Measurements from ENCODE around the gene ICE2. TPM values are rescaled to one million over a fixed set of nuclear protein-coding genes. Genes with fewer than 3 reads are reported as not detected.

The ICE2 gene
- total and polyA plus RNA-seq, 2 of the 4 experiments (the other 2 are of a cell fraction), result 14.7 to 21.1 TPM

DNA sequence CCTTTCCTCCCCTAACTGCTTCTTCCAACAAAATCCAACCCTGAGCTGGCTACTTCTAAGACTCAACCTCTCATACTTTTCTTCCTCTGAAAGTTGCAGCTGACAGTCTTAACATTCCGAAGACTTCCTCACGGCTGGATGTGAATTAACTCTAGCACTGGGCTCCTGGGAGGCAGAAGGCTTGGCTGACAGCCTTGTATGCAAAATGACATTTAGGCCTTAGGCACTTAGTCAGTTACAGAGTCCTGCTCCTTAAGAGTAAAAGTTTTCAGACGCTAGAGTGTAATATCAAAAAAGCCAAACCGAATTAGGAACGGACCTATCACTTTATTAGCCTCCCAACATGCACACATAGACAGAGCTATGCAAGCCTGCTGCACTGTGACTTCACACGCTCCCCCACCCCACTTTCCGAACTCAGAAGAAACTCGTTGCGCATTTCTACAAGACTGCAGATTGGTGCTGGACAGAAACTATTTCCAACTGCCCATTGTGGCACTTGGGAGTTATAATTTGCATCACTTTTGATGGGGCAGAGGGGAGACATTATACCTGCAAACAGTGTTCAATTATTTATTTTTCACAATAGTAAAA, 65.6 kb downstream of the ICE2 start:
- Histone ChIP-seq H3K9ac (ENCODE audit: low read depth, low read length) (no peak overlapping the region), H4K20me1 (ENCODE audit: insufficient read depth, low read length) (peaks cover 2% of the 10 kb centered on the region; the same call in 1 of the 2 replicates), H2AK9ac (replicated peaks; ENCODE audit: low read depth, low read length, poor library complexity) (no peak overlapping the region), H3K4me2 (ENCODE audit: low read depth, low read length) (no peak overlapping the region), H3K4ac (ENCODE audit: low read depth, low read length) (no peak overlapping the region), H3K9me3 (ENCODE audit: control insufficient read depth, insufficient read depth, low read length) (no peaks in the 10 kb centered on the region), H3K14ac (replicated peaks; ENCODE audit: low read depth, low read length) (no peak overlapping the region), H3K27ac (ENCODE audit: insufficient read depth, low read length) (no peak overlapping the region), H3K4me3 (ENCODE audit: insufficient read depth, low read depth, low read length) (no peak overlapping the region), H2BK15ac (ENCODE audit: low read depth, low read length) (no peak overlapping the region), H3K27me3 (ENCODE audit: control insufficient read depth, insufficient read depth, low read length) (no peaks in the 10 kb centered on the region), H3K56ac (ENCODE audit: extremely low read depth, insufficient read depth, low read length) (no peak overlapping the region), H2BK120ac (ENCODE audit: low read depth, low read length) (no peak overlapping the region), H3K4me1 (ENCODE audit: control insufficient read depth, insufficient read depth, low read length) (peaks cover 8% of the 10 kb centered on the region), H2BK20ac (ENCODE audit: low read depth, low read length) (no peak overlapping the region), H3K23ac (ENCODE audit: low read depth, low read length) (no peak overlapping the region), H2AK5ac (ENCODE audit: low read depth, low read length) (no peak overlapping the region), H3K79me1 (ENCODE audit: low read depth in 1 of 2, low read length in 2 of 2) (peaks cover 0 to 4% of the 10 kb centered on the region in 2 experiments; a peak in 2 of 4 replicates), H4K91ac (ENCODE audit: insufficient read depth, low read depth, low read length) (no peak overlapping the region), H4K5ac (ENCODE audit: low read depth, low read length) (no peak overlapping the region), H2AFZ (replicated peaks; ENCODE audit: low read length, poor library complexity) (no peak overlapping the region), H4K8ac (ENCODE audit: low read depth in 2 of 2, low read length in 2 of 2) (no peak overlapping the region), H3K9me1 (ENCODE audit: insufficient read depth, low read length) (peaks cover 6% of the 10 kb centered on the region; the same call in 1 of the 2 replicates), H3K18ac (ENCODE audit: low read depth, low read length) (no peak overlapping the region), H3K36me3 (ENCODE audit: control insufficient read depth, insufficient read depth, low read length) (no peaks in the 10 kb centered on the region), H2BK5ac (ENCODE audit: low read depth, low read length, poor library complexity, severe bottlenecking) (no peak overlapping the region)
- TF ChIP-seq CHD1 (IDR thresholded peaks at IDR 0.05; ENCODE audit: low read depth, low read length) (no peak), CEBPB (IDR thresholded peaks at IDR 0.05; ENCODE audit: low read depth, low read length) (no peak), POLR2A (IDR thresholded peaks at IDR 0.05; ENCODE audit: low read depth, low read length) (no peak), RCOR1 (IDR thresholded peaks at IDR 0.05; ENCODE audit: insufficient replicate concordance, low read length) (no peak), MAFK (IDR thresholded peaks at IDR 0.05; ENCODE audit: low read depth, low read length) (no peak), FOS (IDR thresholded peaks at IDR 0.05; ENCODE audit: low read depth, low read length) (no peak), RFX5 (IDR thresholded peaks at IDR 0.05; ENCODE audit: low read depth, low read length) (no peak), BHLHE40 (IDR thresholded peaks at IDR 0.05; ENCODE audit: low read depth, low read length) (no peak), SMC3 (IDR thresholded peaks at IDR 0.05; ENCODE audit: low read depth, low read length) (no peak), NFE2L2 (IDR thresholded peaks at IDR 0.05; ENCODE audit: low read depth, low read length) (no peak), RAD21 (IDR thresholded peaks at IDR 0.05; ENCODE audit: low read length) (no peak), MAZ (IDR thresholded peaks at IDR 0.05; ENCODE audit: borderline replicate concordance, low read depth, low read length) (no peak)
- TF ChIP-seq, protein P1, sequence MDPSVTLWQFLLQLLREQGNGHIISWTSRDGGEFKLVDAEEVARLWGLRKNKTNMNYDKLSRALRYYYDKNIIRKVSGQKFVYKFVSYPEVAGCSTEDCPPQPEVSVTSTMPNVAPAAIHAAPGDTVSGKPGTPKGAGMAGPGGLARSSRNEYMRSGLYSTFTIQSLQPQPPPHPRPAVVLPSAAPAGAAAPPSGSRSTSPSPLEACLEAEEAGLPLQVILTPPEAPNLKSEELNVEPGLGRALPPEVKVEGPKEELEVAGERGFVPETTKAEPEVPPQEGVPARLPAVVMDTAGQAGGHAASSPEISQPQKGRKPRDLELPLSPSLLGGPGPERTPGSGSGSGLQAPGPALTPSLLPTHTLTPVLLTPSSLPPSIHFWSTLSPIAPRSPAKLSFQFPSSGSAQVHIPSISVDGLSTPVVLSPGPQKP (IDR thresholded peaks at IDR 0.05; ENCODE audit: borderline replicate concordance, low read depth, low read length), result no peak
- TF ChIP-seq, protein P2, sequence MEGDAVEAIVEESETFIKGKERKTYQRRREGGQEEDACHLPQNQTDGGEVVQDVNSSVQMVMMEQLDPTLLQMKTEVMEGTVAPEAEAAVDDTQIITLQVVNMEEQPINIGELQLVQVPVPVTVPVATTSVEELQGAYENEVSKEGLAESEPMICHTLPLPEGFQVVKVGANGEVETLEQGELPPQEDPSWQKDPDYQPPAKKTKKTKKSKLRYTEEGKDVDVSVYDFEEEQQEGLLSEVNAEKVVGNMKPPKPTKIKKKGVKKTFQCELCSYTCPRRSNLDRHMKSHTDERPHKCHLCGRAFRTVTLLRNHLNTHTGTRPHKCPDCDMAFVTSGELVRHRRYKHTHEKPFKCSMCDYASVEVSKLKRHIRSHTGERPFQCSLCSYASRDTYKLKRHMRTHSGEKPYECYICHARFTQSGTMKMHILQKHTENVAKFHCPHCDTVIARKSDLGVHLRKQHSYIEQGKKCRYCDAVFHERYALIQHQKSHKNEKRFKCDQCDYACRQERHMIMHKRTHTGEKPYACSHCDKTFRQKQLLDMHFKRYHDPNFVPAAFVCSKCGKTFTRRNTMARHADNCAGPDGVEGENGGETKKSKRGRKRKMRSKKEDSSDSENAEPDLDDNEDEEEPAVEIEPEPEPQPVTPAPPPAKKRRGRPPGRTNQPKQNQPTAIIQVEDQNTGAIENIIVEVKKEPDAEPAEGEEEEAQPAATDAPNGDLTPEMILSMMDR (conservative IDR thresholded peaks at IDR 0.05; ENCODE audit: low read depth, low read length), result no peak
- TF ChIP-seq, protein P3, sequence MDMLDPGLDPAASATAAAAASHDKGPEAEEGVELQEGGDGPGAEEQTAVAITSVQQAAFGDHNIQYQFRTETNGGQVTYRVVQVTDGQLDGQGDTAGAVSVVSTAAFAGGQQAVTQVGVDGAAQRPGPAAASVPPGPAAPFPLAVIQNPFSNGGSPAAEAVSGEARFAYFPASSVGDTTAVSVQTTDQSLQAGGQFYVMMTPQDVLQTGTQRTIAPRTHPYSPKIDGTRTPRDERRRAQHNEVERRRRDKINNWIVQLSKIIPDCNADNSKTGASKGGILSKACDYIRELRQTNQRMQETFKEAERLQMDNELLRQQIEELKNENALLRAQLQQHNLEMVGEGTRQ (IDR thresholded peaks at IDR 0.05; ENCODE audit: low read depth, low read length), result no peak
- ChIA-PET CTCF (no interaction called here), POLR2A (ENCODE audit: unreplicated experiment) (interaction anchor here (0.6 kb wide), 1 partner anchor 14 kb away, joined by 3 read pairs; no protein-coding TSS in a partner anchor)
- WGBS, 2 experiments (ENCODE audit: extremely low coverage in 2 of 2, insufficient read length in 1 of 2), result 100% methylated on average over 1 of the region's 9 CpGs; no CpG with 5 or more reads in 1 of the 2 experiments
- no TSS peak for BruUV-seq (replicated peaks)
- dilution Hi-C loops (cut with HindIII; ENCODE audit: low sequenced_read_pairs, unreplicated experiment), result no loop called here
- intact Hi-C loops (cut with micrococcal nuclease), result no loop called here
- in situ Hi-C loops (cut with MboI; ENCODE audit: low sequenced_read_pairs), result no loop called here
- DNase-seq (no peak), ATAC-seq (ENCODE audit: low read depth) (peak; percentile 16; the same call in 1 of the 2 replicates)

All from IMR-90 (cell line).